Measurements from ENCODE around the gene EGFR.

The EGFR gene

GRCh38 chr7:55130395-55131141, 111.8 kb downstream of the EGFR start:
- no peaks in the 10 kb centered on the region for H3K9me3 Mint-ChIP-seq
- no peak overlapping the region for H3K4me3 Mint-ChIP-seq
- H3K27me3 Mint-ChIP-seq (ENCODE audit: low read depth) = peaks cover 6% of the 10 kb centered on the region
- H3K4me1 Mint-ChIP-seq (ENCODE audit: low read depth) = peaks cover 9% of the 10 kb centered on the region
- no peaks in the 10 kb centered on the region for H3K36me3 Mint-ChIP-seq (ENCODE audit: low read depth)
- H3K27ac Mint-ChIP-seq = no peak overlapping the region

- Mint-ChIP-seq H3K27ac (no peak overlapping the region), H3K4me3 (no peak overlapping the region), H3K36me3 (ENCODE audit: low read depth) (no peaks in the 10 kb centered on the region), H3K27me3 (ENCODE audit: low read depth) (peaks cover 10% of the 10 kb centered on the region), H3K9me3 (no peaks in the 10 kb centered on the region), H3K4me1 (ENCODE audit: low read depth) (peaks cover 9% of the 10 kb centered on the region)
These were observed 112.5 kb downstream of the EGFR start for GRCh38 chr7:55131142-55131929.

- Mint-ChIP-seq H3K36me3 (ENCODE audit: low read depth) (no peaks in the 10 kb centered on the region), H3K9me3 (no peaks in the 10 kb centered on the region), H3K4me3 (no peak overlapping the region), H3K27ac (no peak overlapping the region), H3K27me3 (ENCODE audit: low read depth) (peaks cover 13% of the 10 kb centered on the region), H3K4me1 (ENCODE audit: low read depth) (peaks cover 9% of the 10 kb centered on the region)
These were observed 113.7 kb downstream of the EGFR start for GRCh38 chr7:55132550-55132889.

GRCh38 chr7:55132890-55133551, 114.2 kb downstream of the EGFR start:
- Mint-ChIP-seq H3K27ac (peak overlapping the region; percentile 37), H3K27me3 (ENCODE audit: low read depth) (peaks cover 13% of the 10 kb centered on the region)

GRCh38 chr7:55133630-55134358, 115.0 kb downstream of the EGFR start:
- peaks cover 2% of the 10 kb centered on the region for H3K9me3 Mint-ChIP-seq
- no peak overlapping the region for H3K4me3 Mint-ChIP-seq
- peaks cover 9% of the 10 kb centered on the region for H3K4me1 Mint-ChIP-seq (ENCODE audit: low read depth)
- H3K27ac Mint-ChIP-seq = no peak overlapping the region
- H3K27me3 Mint-ChIP-seq (ENCODE audit: low read depth) = peaks cover 16% of the 10 kb centered on the region
- no peaks in the 10 kb centered on the region for H3K36me3 Mint-ChIP-seq (ENCODE audit: low read depth)

More at GRCh38 chr7:55132890-55133551, 114.2 kb downstream of the EGFR start:
- Mint-ChIP-seq H3K4me1 (ENCODE audit: low read depth) (peaks cover 9% of the 10 kb centered on the region), H3K36me3 (ENCODE audit: low read depth) (no peaks in the 10 kb centered on the region), H3K9me3 (no peaks in the 10 kb centered on the region), H3K4me3 (peak overlapping the region; percentile 11)

GRCh38 chr7:55134359-55134725, 115.5 kb downstream of the EGFR start:
- H3K27ac Mint-ChIP-seq = no peak overlapping the region
- H3K4me3 Mint-ChIP-seq = no peak overlapping the region
- peaks cover 6% of the 10 kb centered on the region for H3K9me3 Mint-ChIP-seq
- no peaks in the 10 kb centered on the region for H3K36me3 Mint-ChIP-seq (ENCODE audit: low read depth)
- H3K4me1 Mint-ChIP-seq (ENCODE audit: low read depth) = peaks cover 9% of the 10 kb centered on the region
- peaks cover 15% of the 10 kb centered on the region for H3K27me3 Mint-ChIP-seq (ENCODE audit: low read depth)

GRCh38 chr7:55134786-55135185, 116.0 kb downstream of the EGFR start:
- Mint-ChIP-seq H3K27me3 (ENCODE audit: low read depth) (peaks cover 15% of the 10 kb centered on the region), H3K36me3 (ENCODE audit: low read depth) (no peaks in the 10 kb centered on the region), H3K9me3 (peaks cover 6% of the 10 kb centered on the region), H3K4me3 (no peak overlapping the region), H3K27ac (no peak overlapping the region), H3K4me1 (ENCODE audit: low read depth) (peaks cover 9% of the 10 kb centered on the region)

GRCh38 chr7:55135462-55135861, 116.6 kb downstream of the EGFR start:
- no peak overlapping the region for H3K27ac Mint-ChIP-seq
- no peak overlapping the region for H3K4me3 Mint-ChIP-seq
- peaks cover 15% of the 10 kb centered on the region for H3K27me3 Mint-ChIP-seq (ENCODE audit: low read depth)
- peaks cover 6% of the 10 kb centered on the region for H3K9me3 Mint-ChIP-seq
- H3K36me3 Mint-ChIP-seq (ENCODE audit: low read depth) = no peaks in the 10 kb centered on the region
- H3K4me1 Mint-ChIP-seq (ENCODE audit: low read depth) = peaks cover 9% of the 10 kb centered on the region

GRCh38 chr7:55138663-55139062, 119.8 kb downstream of the EGFR start:
- H3K4me3 Mint-ChIP-seq = no peak overlapping the region
- no peaks in the 10 kb centered on the region for H3K36me3 Mint-ChIP-seq (ENCODE audit: low read depth)
- H3K9me3 Mint-ChIP-seq = peaks cover 6% of the 10 kb centered on the region
- H3K4me1 Mint-ChIP-seq (ENCODE audit: low read depth) = peaks cover 7% of the 10 kb centered on the region
- H3K27ac Mint-ChIP-seq = no peak overlapping the region
- peaks cover 14% of the 10 kb centered on the region for H3K27me3 Mint-ChIP-seq (ENCODE audit: low read depth)

- Mint-ChIP-seq H3K36me3 (ENCODE audit: low read depth) (no peaks in the 10 kb centered on the region), H3K27me3 (ENCODE audit: low read depth) (peaks cover 18% of the 10 kb centered on the region), H3K4me1 (ENCODE audit: low read depth) (peaks cover 7% of the 10 kb centered on the region), H3K9me3 (peaks cover 6% of the 10 kb centered on the region), H3K4me3 (no peak overlapping the region), H3K27ac (no peak overlapping the region)
These were observed 121.6 kb downstream of the EGFR start for GRCh38 chr7:55140221-55140940.

GRCh38 chr7:55140941-55141278, 122.1 kb downstream of the EGFR start:
- no peaks in the 10 kb centered on the region for H3K36me3 Mint-ChIP-seq (ENCODE audit: low read depth)
- H3K27ac Mint-ChIP-seq = no peak overlapping the region
- H3K27me3 Mint-ChIP-seq (ENCODE audit: low read depth) = peaks cover 18% of the 10 kb centered on the region
- peaks cover 6% of the 10 kb centered on the region for H3K9me3 Mint-ChIP-seq
- H3K4me1 Mint-ChIP-seq (ENCODE audit: low read depth) = peaks cover 7% of the 10 kb centered on the region
- no peak overlapping the region for H3K4me3 Mint-ChIP-seq

- Mint-ChIP-seq H3K4me3 (no peak overlapping the region), H3K36me3 (ENCODE audit: low read depth) (no peaks in the 10 kb centered on the region), H3K4me1 (ENCODE audit: low read depth) (peaks cover 7% of the 10 kb centered on the region), H3K27ac (no peak overlapping the region), H3K9me3 (peaks cover 6% of the 10 kb centered on the region), H3K27me3 (ENCODE audit: low read depth) (peaks cover 12% of the 10 kb centered on the region)
These were observed 124.2 kb downstream of the EGFR start for GRCh38 chr7:55142919-55143600.

Data from T-helper 1 cell treated with Interleukin-12 subunit alpha and Interleukin-12 subunit beta and Interleukin-4 antibody, amounts not matched to agents 30 μg/mL and 1 μg/mL, for 36 hours (primary cell).